HCT116 (cell line): ENCODE results near the gene CNTD1. TPM values are rescaled to one million over a fixed set of nuclear protein-coding genes. Genes with fewer than 3 reads are reported as not detected.

ENCODE experiments used
- ATAC-seq: fragments of 200-7000 bp; cut with Tn5 transposase; 2 replicates; pipeline ENCODE4 v1.9.1; 2020; ENCODE audit warnings: mild to moderate bottlenecking, moderate library complexity
- BruUV-seq: library from RNA; stranded (reverse); fragments of 400-500 nt; replicated peaks from 2 replicates; lab custom pipeline; 2021; lab: Mats Ljungman, UMichigan
- CTCF ChIA-PET: fragments of 300-600 bp; sonication (Branson Sonifier 250); formaldehyde crosslinking; loops from one replicate; lab custom pipeline; 2021; ENCODE audit warnings: antibody characterized with exemption; lab: Charles Lee
- POLR2A ChIA-PET: fragments of 300-600, 350-600 bp; sonication (Branson Sonifier 250); formaldehyde crosslinking; loops from one replicate; lab custom pipeline; 2021; ENCODE audit warnings: antibody characterized with exemption; lab: Charles Lee
- RAD21 ChIA-PET, 2 experiments: fragments of 300-600 bp; sonication (Branson Sonifier 250); formaldehyde crosslinking; loops; one replicate each; lab custom pipeline; 2023; ENCODE audit warnings: low total read pairs in 2 of 2; ENCODE audit not compliant: uncharacterized antibody in 2 of 2, unreplicated experiment in 2 of 2, low non-redundant PET in 1 of 2; lab: Charles Lee
- DNase-seq: peaks from one replicate; pipeline ENCODE4 v3.0.0-alpha.2; 2010; ENCODE audit warnings: low read depth, low spot score
- H2AFZ ChIP-seq: fragments of 200-600 bp; shearing (Covaris generic), sonication (generic); 2 replicates; pipeline ENCODE4 v1.6.1; 2017; ENCODE audit warnings: low read depth, mixed run types, mixed read lengths, antibody characterized with exemption, low read length; ENCODE audit not compliant: poor library complexity, severe bottlenecking
- H3K27ac ChIP-seq: 2 replicates; pipeline ENCODE4 v1.5.1; 2012; ENCODE audit warnings: low read depth, low read length
- H3K27me3 ChIP-seq: fragments of 200-600 bp; sonication (generic); 2 replicates; pipeline ENCODE4 v1.6.1; 2016; ENCODE audit warnings: mixed run types, low read length, mixed read lengths; ENCODE audit not compliant: insufficient read depth
- H3K36me3 ChIP-seq, 2 experiments: fragments of 200-500 bp in 1 of 2; fragments of 200-600 bp in 1 of 2; sonication (Bioruptor generic) in 1 of 2; sonication (generic) in 1 of 2; 2 replicates each; pipeline versions ENCODE4 v1.5.1 to v1.6.1; 2014 to 2016; ENCODE audit warnings: low read length in 2 of 2, inconsistent platforms in 1 of 2, mixed read lengths in 1 of 2, mixed run types in 1 of 2; ENCODE audit not compliant: insufficient read depth in 2 of 2, control insufficient read depth in 1 of 2
- H3K4me1 ChIP-seq, 2 experiments: fragments of 200-600 bp in 1 of 2; sonication (generic) in 1 of 2; 2 replicates each; pipeline versions ENCODE4 v1.5.1 to v1.6.1; 2012 to 2017; ENCODE audit warnings: low read length in 2 of 2, inconsistent platforms in 1 of 2, mild to moderate bottlenecking in 1 of 2, mixed read lengths in 1 of 2, mixed run types in 1 of 2, moderate library complexity in 1 of 2; ENCODE audit not compliant: insufficient read depth in 2 of 2, control insufficient read depth in 1 of 2
- H3K4me2 ChIP-seq: fragments of 200-600 bp; sonication (generic); 2 replicates; pipeline ENCODE4 v1.6.1; 2017; ENCODE audit warnings: mixed run types, low read length, mixed read lengths
- H3K4me3 ChIP-seq, 2 experiments: fragments of 200-600 bp in 1 of 2; sonication (generic) in 1 of 2; replicated peaks in 1 of 2; 2 replicates each; pipeline ENCODE4 v1.5.1; 2011 to 2016; ENCODE audit warnings: low read length in 2 of 2, control low read depth in 1 of 2, low read depth in 1 of 2, mild to moderate bottlenecking in 1 of 2, mixed read lengths in 1 of 2, mixed run types in 1 of 2
- H3K79me2 ChIP-seq: fragments of 200-600 bp; sonication (generic); 2 replicates; pipeline ENCODE4 v1.6.1; 2017; ENCODE audit warnings: mild to moderate bottlenecking, mixed run types, low read length, moderate library complexity, mixed read lengths; ENCODE audit not compliant: insufficient read depth
- H3K9ac ChIP-seq: fragments of 200-600 bp; sonication (generic); 2 replicates; pipeline ENCODE4 v1.6.1; 2016; ENCODE audit warnings: low read length, mixed read lengths
- H3K9me2 ChIP-seq: fragments of 200-600 bp; sonication (generic), shearing (Covaris generic); 2 replicates; pipeline ENCODE4 v1.6.1; 2017; ENCODE audit warnings: mixed run types, mild to moderate bottlenecking, moderate library complexity; ENCODE audit not compliant: insufficient read depth
- H3K9me3 ChIP-seq, 2 experiments: fragments of 200-500 bp in 1 of 2; fragments of 200-600 bp in 1 of 2; sonication (Bioruptor generic) in 1 of 2; sonication (generic) in 1 of 2; 2 replicates each; pipeline ENCODE4 v1.6.1; 2014 to 2017; ENCODE audit warnings: low read length in 2 of 2, mixed read lengths in 2 of 2, inconsistent platforms in 1 of 2, low read depth in 1 of 2, mild to moderate bottlenecking in 1 of 2, mixed run types in 1 of 2, moderate library complexity in 1 of 2; ENCODE audit not compliant: control insufficient read depth in 1 of 2, insufficient read depth in 1 of 2
- H4K20me1 ChIP-seq: fragments of 200-600 bp; sonication (generic), shearing (Covaris generic); 2 replicates; pipeline ENCODE4 v1.6.1; 2017; ENCODE audit warnings: mixed run types, mild to moderate bottlenecking, moderate library complexity; ENCODE audit not compliant: insufficient read depth
- POLR2A ChIP-seq: IDR thresholded peaks from 2 replicates; pipeline ENCODE4 v1.7.0; 2011; ENCODE audit warnings: borderline replicate concordance; ENCODE audit not compliant: insufficient read depth, insufficient read length; ENCODE audit errors: extremely low read depth
- TCF7L2 ChIP-seq: IDR thresholded peaks from 2 replicates; pipeline ENCODE4 v1.7.0; 2011; ENCODE audit warnings: borderline replicate concordance, inconsistent platforms; ENCODE audit not compliant: insufficient read depth, insufficient read length; ENCODE audit errors: extremely low read depth
- ZNF274 ChIP-seq: fragments of 200-500 bp; sonication (Bioruptor generic); IDR thresholded peaks from 2 replicates; pipeline ENCODE4 v1.6.1; 2014; ENCODE audit warnings: mild to moderate bottlenecking, low read depth, low read length, inconsistent platforms
- intact Hi-C: fragments of 100-400 bp; cut with micrococcal nuclease; formaldehyde crosslinking; loops from 2 replicates; pipeline ENCODE4 v1.10.0; 2022
- microRNA-seq: library from miRNA; unstranded; fragments of <30 nt; microRNA quantifications from one replicate; pipeline ENCODE4, GENCODE V29; 2016; ENCODE audit warnings: borderline number of aligned reads
- total RNA-seq: library from RNA; stranded (reverse); gene quantifications from one replicate; pipeline ENCODE4 v1.2.1, GENCODE V29; 2021; ENCODE audit not compliant: unreplicated experiment

CNTD1 gene
- total RNA-seq, 1 experiment from 2014 or later: not detected

DNA sequence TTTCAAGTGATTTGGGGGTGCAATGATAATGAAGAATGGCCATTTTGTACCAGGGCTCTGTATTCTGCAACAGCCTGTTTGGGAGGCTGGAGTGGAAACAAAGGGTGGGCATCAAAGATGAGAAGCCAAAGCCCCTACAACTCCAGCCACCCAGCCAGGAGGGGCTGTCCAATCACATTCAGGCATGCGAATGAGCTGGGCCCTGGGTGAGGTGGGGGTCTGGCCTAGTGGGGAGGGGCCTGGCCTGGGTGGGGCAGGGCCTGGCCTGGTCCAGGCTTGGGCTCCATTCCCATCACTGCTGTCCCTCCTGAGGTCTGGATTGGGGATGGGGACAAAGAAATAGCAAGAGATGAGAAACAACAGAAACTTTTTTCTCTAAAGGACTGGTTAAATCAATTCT lies 58.7 kb downstream of the CNTD1 start:
- Histone ChIP-seq H3K9ac (no peak overlapping the region), H3K27ac (no peak overlapping the region), H3K9me3 (no peaks in the 10 kb centered on the region), H3K4me3 (no peak overlapping the region), H3K4me2 (no peak overlapping the region), H3K79me2 (no peaks in the 10 kb centered on the region), H3K4me1 (no peaks in the 10 kb centered on the region), H2AFZ (no peak overlapping the region), H4K20me1 (no peaks in the 10 kb centered on the region), H3K9me2 (no peaks in the 10 kb centered on the region), H3K27me3 (no peaks in the 10 kb centered on the region), H3K36me3 (no peaks in the 10 kb centered on the region)
- DNase-seq: no peak
- no TSS peak for BruUV-seq
- ChIA-PET RAD21 (no interaction called here), POLR2A (no interaction called here), CTCF (no interaction called here)
- intact Hi-C loops: no loop called here
- no peak for TF ChIP-seq POLR2A
- TF ChIP-seq TCF7L2: no peak
- TF ChIP-seq ZNF274: no peak
- ATAC-seq: no peak

Small RNA genes lying within 50 kb of the gene (microRNA-seq; reads per million reads assigned to microRNA genes)
- not detected for gene MIR6781

Other genes with a start within 250 kb of the CNTD1 start
- 1.4 TPM for gene HSD17B1, start 245.9 kb upstream of the CNTD1 start, total RNA-seq
- 137 TPM for gene COASY, start 236.7 kb upstream of the CNTD1 start, total RNA-seq
- 47.9 TPM for gene MLX, start 231.8 kb upstream of the CNTD1 start, total RNA-seq
- 24.3 TPM for gene PSMC3IP, start 221.1 kb upstream of the CNTD1 start, total RNA-seq
- 38.5 TPM for gene RETREG3, start 189.5 kb upstream of the CNTD1 start, total RNA-seq
- 139 TPM for gene TUBG1, start 189.2 kb upstream of the CNTD1 start, total RNA-seq
- gene TUBG2, start 139.6 kb upstream of the CNTD1 start, total RNA-seq: 20.9 TPM
- 66.3 TPM for gene PLEKHH3, start 121.9 kb upstream of the CNTD1 start, total RNA-seq
- 0.66 TPM for gene CCR10, start 117.0 kb upstream of the CNTD1 start, total RNA-seq
- gene CNTNAP1, start 116.3 kb upstream of the CNTD1 start, total RNA-seq: 6.4 TPM
- gene EZH1, start 53.8 kb upstream of the CNTD1 start, total RNA-seq: 29.3 TPM
- gene RAMP2, start 37.6 kb upstream of the CNTD1 start, total RNA-seq: not detected
- 57.0 TPM for gene VPS25, start 25.4 kb upstream of the CNTD1 start, total RNA-seq
- 4.5 TPM for gene WNK4, start 18.3 kb upstream of the CNTD1 start, total RNA-seq
- 37.1 TPM for gene COA3, start 157 bp upstream of the CNTD1 start, total RNA-seq
- gene BECN1, start 25.4 kb downstream of the CNTD1 start, total RNA-seq: 84.3 TPM
- gene PSME3, start 34.5 kb downstream of the CNTD1 start, total RNA-seq: 163 TPM
- gene AOC2, start 45.7 kb downstream of the CNTD1 start, total RNA-seq: 8.0 TPM
- 5.9 TPM for gene AOC3, start 52.3 kb downstream of the CNTD1 start, total RNA-seq
- gene G6PC1, start 101.9 kb downstream of the CNTD1 start, total RNA-seq: 0.10 TPM
- 65.9 TPM for gene AARSD1, start 165.6 kb downstream of the CNTD1 start, total RNA-seq
- 1.7 TPM for gene PTGES3L, start 181.2 kb downstream of the CNTD1 start, total RNA-seq
- 13.0 TPM for gene RUNDC1, start 181.7 kb downstream of the CNTD1 start, total RNA-seq
- gene RPL27, start 199.6 kb downstream of the CNTD1 start, total RNA-seq: 1,295 TPM
- gene IFI35, start 207.9 kb downstream of the CNTD1 start, total RNA-seq: 14.8 TPM
- 197 TPM for gene VAT1, start 223.5 kb downstream of the CNTD1 start, total RNA-seq
- 0.66 TPM for gene RND2, start 226.4 kb downstream of the CNTD1 start, total RNA-seq